Spinal cord (tissue), 10 donors: ENCODE data around the gene ATRN. TPM values are rescaled to one million over a fixed set of nuclear protein-coding genes. Genes with fewer than 3 reads are reported as not detected.
"Not testable (repeated sequence)": the region's sequence is repeated elsewhere in the genome, so short reads cannot be mapped to it uniquely, and the experiment has no call there.

Experiments used
- DNase-seq, 6 donors: peaks; one replicate each; pipeline versions ENCODE4 v3.0.0 to v3.0.0-alpha.2; 2013 to 2015; ENCODE audit warnings: low spot score in 6 of 6, low read depth in 4 of 6
- H3K27ac ChIP-seq: one replicate; pipeline ENCODE4 v1.5.1; 2013; ENCODE audit warnings: low read depth, low read length, control low read depth
- H3K27me3 ChIP-seq: one replicate; pipeline ENCODE4 v1.6.1; 2013; ENCODE audit warnings: low read length; ENCODE audit not compliant: control insufficient read depth, insufficient read depth
- H3K36me3 ChIP-seq: one replicate; pipeline ENCODE4 v1.6.1; 2013; ENCODE audit warnings: low read length; ENCODE audit not compliant: control insufficient read depth, insufficient read depth
- H3K4me1 ChIP-seq: one replicate; pipeline ENCODE4 v1.6.1; 2013; ENCODE audit warnings: low read length; ENCODE audit not compliant: control insufficient read depth, insufficient read depth
- H3K4me3 ChIP-seq: one replicate; pipeline ENCODE4 v1.5.1; 2013; ENCODE audit warnings: low read depth, low read length, control low read depth
- H3K9me3 ChIP-seq: one replicate; pipeline ENCODE4 v1.6.1; 2013; ENCODE audit warnings: low read length; ENCODE audit not compliant: control insufficient read depth, insufficient read depth
- WGBS: methylation state at CpG from one replicate; pipeline ENCODE4 v1.1.5; 2013; ENCODE audit warnings: missing lambda C conversion rate; ENCODE audit not compliant: insufficient coverage; 5-methylcytosine and 5-hydroxymethylcytosine counted together
- long read RNA-seq, 4 donors: transcript quantifications; one replicate each; lab custom pipeline, GENCODE V29; 2026
- polyA plus RNA-seq, 2 donors: library from polyadenylated mRNA; unstranded; fragments of 120-200 nt; gene quantifications; one replicate each; pipeline ENCODE4 v1.2.1, GENCODE V29; 2013; ENCODE audit not compliant: insufficient read length in 2 of 2
- total RNA-seq, 2 donors: library from RNA; depleted of rRNA in 1 of 2; stranded (reverse); fragments of 120-200 nt in 1 of 2; fragments of >200 nt in 1 of 2; gene quantifications; one replicate each; pipeline versions ENCODE4 v1.2.3 to v1.2.4, GENCODE V29; 2013 to 2014
- donor health status: healthy.

The ATRN gene
- total RNA-seq (10 to 100 TPM; 40.1 to 64.2 TPM), polyA plus RNA-seq (10 to 100 TPM; 43.4 to 49.5 TPM)
- long read RNA-seq, donor 1, full-length matches to known transcripts: 4 of 9 reads
- long read RNA-seq, donor 1, partial matches to known transcripts: 5 of 9 reads
- long read RNA-seq, donor 1, other reads (novel, unspliced or antisense): 0 of 9 reads
- long read RNA-seq, donor 2, partial matches to known transcripts: 6 of 8 reads
- long read RNA-seq, donor 2, other reads (novel, unspliced or antisense): 0 of 8 reads
- long read RNA-seq, donor 3: 0 reads
- long read RNA-seq, donor 4: 0 reads

GRCh38 chr20:3470627-3471396 lies at the start of gene ATRN:
Gene ATRN (plus strand): TSS chr20:3471018. CDS start chr20:3471108, 90 bp downstream.
- no peaks in the 10 kb centered on the region for H3K36me3 ChIP-seq
- DNase-seq: peak; percentile 80 to 97 (median 86)
- under 1% methylated on average over 95 of the region's 95 CpGs for WGBS
- peak within 1 kb of the TSS; percentile 96 for H3K27ac ChIP-seq
- H3K27me3 ChIP-seq: no peaks in the 10 kb centered on the region
- no peaks in the 10 kb centered on the region for H3K9me3 ChIP-seq
- peaks cover 14% of the 10 kb centered on the region for H3K4me1 ChIP-seq
- H3K4me3 ChIP-seq: peak within 1 kb of the TSS; percentile 88

- H3K36me3 ChIP-seq: no peaks in the 10 kb centered on the region
- WGBS: 50% methylated on average over 2 of the region's 6 CpGs
- H3K27ac ChIP-seq: no peak overlapping the region
Observed at GRCh38 chr20:3421985-3422384, 48.8 kb upstream of the ATRN start.

GRCh38 chr20:3423126-3423525 lies 47.7 kb upstream of the ATRN start:
- DNase-seq: no peak
- no peaks in the 10 kb centered on the region for H3K4me1 ChIP-seq
- no peaks in the 10 kb centered on the region for H3K36me3 ChIP-seq
- H3K4me3 ChIP-seq: no peak overlapping the region
- H3K27ac ChIP-seq: no peak overlapping the region
- no peaks in the 10 kb centered on the region for H3K9me3 ChIP-seq
- 89% methylated on average over 1 of the region's 5 CpGs for WGBS
- H3K27me3 ChIP-seq: no peaks in the 10 kb centered on the region

More at GRCh38 chr20:3421985-3422384, 48.8 kb upstream of the ATRN start:
- no peaks in the 10 kb centered on the region for H3K9me3 ChIP-seq
- H3K27me3 ChIP-seq: no peaks in the 10 kb centered on the region
- DNase-seq: no peak
- H3K4me3 ChIP-seq: no peak overlapping the region
- no peaks in the 10 kb centered on the region for H3K4me1 ChIP-seq

GRCh38 chr20:3426766-3427165 lies 44.1 kb upstream of the ATRN start:
- not testable (repeated sequence) for H3K9me3 ChIP-seq, H3K27me3 ChIP-seq, H3K4me3 ChIP-seq, H3K4me1 ChIP-seq, DNase-seq, H3K27ac ChIP-seq, H3K36me3 ChIP-seq
- 80% methylated on average over 1 of the region's 4 CpGs for WGBS

GRCh38 chr20:3430376-3431069 lies 40.3 kb upstream of the ATRN start:
- WGBS: 92% methylated on average over 7 of the region's 14 CpGs
- no peak overlapping the region for H3K27ac ChIP-seq
- no peak for DNase-seq

GRCh38 chr20:3431109-3431508 lies 39.7 kb upstream of the ATRN start:
- Histone ChIP-seq H3K27me3 (no peaks in the 10 kb centered on the region), H3K36me3 (no peaks in the 10 kb centered on the region), H3K27ac (no peak overlapping the region), H3K4me1 (no peaks in the 10 kb centered on the region), H3K4me3 (no peak overlapping the region), H3K9me3 (no peaks in the 10 kb centered on the region)
- WGBS: 49% methylated on average over 2 of the region's 4 CpGs
- DNase-seq: peak in 1 of 6 donors; percentile 20

More at GRCh38 chr20:3430376-3431069, 40.3 kb upstream of the ATRN start:
- Histone ChIP-seq H3K4me3 (no peak overlapping the region), H3K4me1 (no peaks in the 10 kb centered on the region), H3K27me3 (no peaks in the 10 kb centered on the region), H3K9me3 (no peaks in the 10 kb centered on the region), H3K36me3 (no peaks in the 10 kb centered on the region)

- H3K4me3 ChIP-seq: no peak overlapping the region
- 38% methylated on average over 1 of the region's 3 CpGs for WGBS
- H3K9me3 ChIP-seq: no peaks in the 10 kb centered on the region
- H3K27ac ChIP-seq: no peak overlapping the region
- no peak for DNase-seq
- H3K36me3 ChIP-seq: no peaks in the 10 kb centered on the region
- H3K4me1 ChIP-seq: no peaks in the 10 kb centered on the region
- no peaks in the 10 kb centered on the region for H3K27me3 ChIP-seq
Observed at GRCh38 chr20:3432844-3433243, 38.0 kb upstream of the ATRN start.

- Histone ChIP-seq H3K4me3 (no peak overlapping the region), H3K9me3 (no peaks in the 10 kb centered on the region), H3K27me3 (no peaks in the 10 kb centered on the region), H3K27ac (no peak overlapping the region), H3K4me1 (no peaks in the 10 kb centered on the region), H3K36me3 (no peaks in the 10 kb centered on the region)
- DNase-seq: no peak
- WGBS: no CpG with 5 or more reads among the region's 3 CpGs
Observed at GRCh38 chr20:3433744-3434143, 37.1 kb upstream of the ATRN start.

- 95% methylated on average over 5 of the region's 6 CpGs for WGBS
- H3K27me3 ChIP-seq: no peaks in the 10 kb centered on the region
- H3K36me3 ChIP-seq: no peaks in the 10 kb centered on the region
- no peaks in the 10 kb centered on the region for H3K4me1 ChIP-seq
- no peak for DNase-seq
- no peaks in the 10 kb centered on the region for H3K9me3 ChIP-seq
- H3K27ac ChIP-seq: no peak overlapping the region
- H3K4me3 ChIP-seq: no peak overlapping the region
Observed at GRCh38 chr20:3434232-3434631, 36.6 kb upstream of the ATRN start.
